ENCODE measurements around the gene VAMP1.

Gene VAMP1

DNA sequence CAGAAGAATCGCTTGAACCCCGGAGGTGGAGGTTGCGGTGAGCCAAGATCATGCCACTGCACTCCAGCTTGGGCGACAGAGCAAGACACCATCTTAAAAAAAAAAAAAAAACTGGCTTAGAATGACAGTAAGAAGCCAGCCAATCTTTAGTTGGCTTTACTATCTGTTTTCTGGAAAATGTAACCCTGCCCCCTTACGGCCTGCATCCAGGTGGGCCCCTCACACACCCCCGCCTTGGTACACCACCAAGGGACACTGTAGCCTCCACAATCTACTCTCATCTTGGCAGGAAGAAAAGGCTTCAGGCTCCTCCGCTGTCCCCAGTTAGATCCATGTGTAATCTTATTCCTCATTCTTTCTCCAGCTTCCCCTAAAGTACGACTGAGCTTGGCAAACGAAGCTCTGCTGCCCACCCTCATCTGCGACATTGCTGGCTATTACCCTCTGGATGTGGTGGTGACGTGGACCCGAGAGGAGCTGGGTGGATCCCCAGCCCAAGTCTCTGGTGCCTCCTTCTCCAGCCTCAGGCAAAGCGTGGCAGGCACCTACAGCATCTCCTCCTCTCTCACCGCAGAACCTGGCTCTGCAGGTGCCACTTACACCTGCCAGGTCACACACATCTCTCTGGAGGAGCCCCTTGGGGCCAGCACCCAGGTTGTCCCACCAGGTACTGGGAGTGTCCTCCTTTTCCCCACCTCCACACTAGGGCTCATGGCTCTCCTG is 12.0 kb downstream of the VAMP1 start:
- POLR2A ChIA-PET, result interaction anchor here (0.8 kb wide), 1 partner anchor 12 kb away, joined by 3 read pairs; the partner anchor contains the start of gene VAMP1
- CTCF ChIA-PET, result interaction anchor here (1.1 to 1.9 kb wide), 4 partner anchors 10 to 135 kb away, joined by 3 to 5 read pairs (median 4); no protein-coding TSS in a partner anchor
- TF ChIP-seq CTBP1 (IDR thresholded peaks at IDR 0.05; ENCODE audit: borderline replicate concordance), result no peak
- TF ChIP-seq NFRKB (IDR thresholded peaks at IDR 0.05), result no peak
- TF ChIP-seq FOXA1 (IDR thresholded peaks at IDR 0.05), result no peak
- TF ChIP-seq FOXK2 (IDR thresholded peaks at IDR 0.05), result no peak
- no peak for TF ChIP-seq LEF1 (IDR thresholded peaks at IDR 0.05; ENCODE audit: borderline replicate concordance)
- TF ChIP-seq L3MBTL2 (conservative IDR thresholded peaks at IDR 0.05), result no peak
- no peak for TF ChIP-seq TARDBP (IDR thresholded peaks at IDR 0.05)
- TF ChIP-seq SUZ12 (IDR thresholded peaks at IDR 0.05), result no peak
- TF ChIP-seq FOXM1 (IDR thresholded peaks at IDR 0.05; ENCODE audit: borderline replicate concordance), result no peak
- TF ChIP-seq ELF4 (IDR thresholded peaks at IDR 0.05), result no peak
- no peak for TF ChIP-seq SP1 (IDR thresholded peaks at IDR 0.05)
- TF ChIP-seq ZNF384 (IDR thresholded peaks at IDR 0.05), result no peak
- DNase-seq (ENCODE audit: extremely low spot score), result no peak

DNA sequence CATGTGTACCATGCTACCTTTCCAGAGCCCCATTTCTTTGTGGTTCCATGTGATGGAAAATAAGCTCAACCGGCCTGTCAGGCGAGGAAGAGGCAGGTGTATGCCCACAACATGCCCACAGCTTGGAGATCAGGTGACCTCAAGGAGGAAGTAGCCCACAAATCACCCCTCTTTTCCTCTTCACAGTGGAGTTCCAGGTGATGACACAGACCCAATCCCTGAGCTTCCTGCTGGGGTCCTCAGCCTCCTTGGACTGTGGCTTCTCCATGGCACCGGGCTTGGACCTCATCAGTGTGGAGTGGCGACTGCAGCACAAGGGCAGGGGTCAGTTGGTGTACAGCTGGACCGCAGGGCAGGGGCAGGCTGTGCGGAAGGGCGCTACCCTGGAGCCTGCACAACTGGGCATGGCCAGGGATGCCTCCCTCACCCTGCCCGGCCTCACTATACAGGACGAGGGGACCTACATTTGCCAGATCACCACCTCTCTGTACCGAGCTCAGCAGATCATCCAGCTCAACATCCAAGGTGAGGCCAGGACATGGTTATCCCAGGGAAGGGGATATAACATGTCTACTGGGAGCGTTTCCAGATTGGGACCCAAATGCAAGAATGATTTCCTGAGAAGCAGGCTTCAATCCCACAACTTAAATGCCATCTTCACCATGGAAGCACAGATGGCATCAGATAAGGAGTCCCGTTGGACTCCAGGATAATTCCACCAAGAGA is 13.1 kb downstream of the VAMP1 start:
- CTCF ChIA-PET, result interaction anchor here (1.1 to 1.2 kb wide), 2 partner anchors 8 to 131 kb away, joined by 3 to 8 read pairs; no protein-coding TSS in a partner anchor
- DNase-seq (ENCODE audit: extremely low spot score), result no peak
- POLR2A ChIA-PET, result interaction anchor here (0.5 to 1.1 kb wide), 3 partner anchors 11 to 562 kb away, joined by 3 read pairs; partner anchors contain the start of gene VAMP1
- TF ChIP-seq CTBP1 (IDR thresholded peaks at IDR 0.05; ENCODE audit: borderline replicate concordance) (no peak), ELF4 (IDR thresholded peaks at IDR 0.05) (no peak), BHLHE40 (IDR thresholded peaks at IDR 0.05; ENCODE audit: borderline replicate concordance) (no peak), SUZ12 (IDR thresholded peaks at IDR 0.05) (no peak)

DNA sequence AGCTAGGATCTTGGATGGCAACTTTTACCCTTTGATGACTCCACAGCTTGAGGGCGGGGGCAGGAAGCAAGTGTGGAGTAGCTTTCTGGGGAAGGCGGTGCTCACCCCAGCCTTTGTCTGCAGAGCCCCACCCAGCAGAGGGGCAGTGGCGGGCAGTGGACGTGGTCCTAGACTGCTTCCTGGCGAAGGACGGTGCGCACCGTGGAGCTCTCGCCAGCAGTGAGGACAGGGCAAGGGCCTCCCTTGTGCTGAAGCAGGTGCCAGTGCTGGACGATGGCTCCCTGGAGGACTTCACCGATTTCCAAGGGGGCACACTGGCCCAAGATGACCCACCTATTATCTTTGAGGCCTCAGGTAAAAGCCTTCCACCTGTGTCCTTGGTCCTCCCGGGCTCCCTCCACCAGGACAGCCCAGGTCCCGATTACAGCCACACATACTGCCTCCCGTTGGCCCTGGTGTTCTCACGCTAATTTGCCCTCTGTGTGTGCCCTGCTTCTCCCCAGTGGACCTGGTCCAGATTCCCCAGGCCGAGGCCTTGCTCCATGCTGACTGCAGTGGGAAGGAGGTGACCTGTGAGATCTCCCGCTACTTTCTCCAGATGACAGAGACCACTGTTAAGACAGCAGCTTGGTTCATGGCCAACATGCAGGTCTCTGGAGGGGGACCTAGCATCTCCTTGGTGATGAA is 17.4 kb downstream of the VAMP1 start:
- no peak for DNase-seq (ENCODE audit: extremely low spot score)
- TF ChIP-seq FOXM1 (IDR thresholded peaks at IDR 0.05; ENCODE audit: borderline replicate concordance) (no peak), L3MBTL2 (conservative IDR thresholded peaks at IDR 0.05) (no peak), NFRKB (IDR thresholded peaks at IDR 0.05) (no peak), BHLHE40 (IDR thresholded peaks at IDR 0.05; ENCODE audit: borderline replicate concordance) (no peak), ELF4 (IDR thresholded peaks at IDR 0.05) (no peak), TARDBP (IDR thresholded peaks at IDR 0.05) (no peak), HDGF (IDR thresholded peaks at IDR 0.05; ENCODE audit: borderline replicate concordance) (no peak), ARNT (IDR thresholded peaks at IDR 0.05) (no peak), SP1 (IDR thresholded peaks at IDR 0.05) (no peak)
- TF ChIP-seq, protein P1, sequence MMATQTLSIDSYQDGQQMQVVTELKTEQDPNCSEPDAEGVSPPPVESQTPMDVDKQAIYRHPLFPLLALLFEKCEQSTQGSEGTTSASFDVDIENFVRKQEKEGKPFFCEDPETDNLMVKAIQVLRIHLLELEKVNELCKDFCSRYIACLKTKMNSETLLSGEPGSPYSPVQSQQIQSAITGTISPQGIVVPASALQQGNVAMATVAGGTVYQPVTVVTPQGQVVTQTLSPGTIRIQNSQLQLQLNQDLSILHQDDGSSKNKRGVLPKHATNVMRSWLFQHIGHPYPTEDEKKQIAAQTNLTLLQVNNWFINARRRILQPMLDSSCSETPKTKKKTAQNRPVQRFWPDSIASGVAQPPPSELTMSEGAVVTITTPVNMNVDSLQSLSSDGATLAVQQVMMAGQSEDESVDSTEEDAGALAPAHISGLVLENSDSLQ (IDR thresholded peaks at IDR 0.05), result no peak
- POLR2A ChIA-PET, result interaction anchor here (0.9 to 2.8 kb wide), 4 partner anchors 11 to 126 kb away, joined by 3 to 9 read pairs (median 3); partner anchors contain the start of gene GAPDH
- CTCF ChIA-PET, result interaction anchor here (0.9 kb wide), 1 partner anchor 13 kb away, joined by 4 read pairs; no protein-coding TSS in a partner anchor

DNA sequence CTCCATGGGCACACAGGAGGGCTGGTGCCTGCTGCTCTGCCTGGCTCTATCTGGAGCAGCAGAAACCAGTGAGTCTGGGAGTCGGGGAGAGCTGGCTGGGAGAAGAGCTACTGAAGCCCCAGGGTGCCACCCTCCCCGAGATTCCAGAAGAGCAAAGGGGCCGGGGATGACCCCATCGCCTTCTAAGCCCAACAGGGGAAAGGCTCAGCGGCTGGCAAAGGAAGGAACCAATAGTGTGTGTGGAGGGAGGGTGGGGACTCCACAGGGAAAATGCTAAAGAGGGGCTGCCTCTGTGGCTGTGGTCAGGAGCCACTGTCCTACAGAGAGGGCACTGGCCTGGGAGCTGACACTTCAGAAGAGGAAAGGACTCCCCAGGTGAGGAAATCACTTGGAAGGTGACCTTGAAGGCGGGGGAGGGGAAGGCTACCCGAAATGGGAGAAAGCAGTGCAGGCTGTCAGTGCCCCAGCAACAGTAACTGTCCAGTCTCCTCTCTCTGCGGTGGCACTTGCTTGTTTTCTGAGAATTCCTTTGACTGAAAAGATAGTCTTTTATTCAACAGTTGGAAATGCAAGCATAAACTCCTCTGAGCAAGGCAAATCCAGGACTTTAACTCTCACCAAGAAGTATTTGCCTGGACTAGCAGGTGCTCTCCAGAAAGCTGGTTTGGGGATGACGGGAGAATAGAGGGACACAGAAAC is 18.1 kb downstream of the VAMP1 start:
- POLR2A ChIA-PET, result interaction anchor here (0.9 to 2.8 kb wide), 8 partner anchors 10 to 126 kb away, joined by 3 to 17 read pairs (median 4); partner anchors contain the start of genes GAPDH, MRPL51 and VAMP1
- no peak for DNase-seq (ENCODE audit: extremely low spot score)
- TF ChIP-seq TARDBP (IDR thresholded peaks at IDR 0.05) (no peak), FOXA1 (IDR thresholded peaks at IDR 0.05) (no peak), FOXM1 (IDR thresholded peaks at IDR 0.05; ENCODE audit: borderline replicate concordance) (no peak), HDGF (IDR thresholded peaks at IDR 0.05; ENCODE audit: borderline replicate concordance) (no peak), ELF4 (IDR thresholded peaks at IDR 0.05) (no peak), ARNT (IDR thresholded peaks at IDR 0.05) (no peak), LEF1 (IDR thresholded peaks at IDR 0.05; ENCODE audit: borderline replicate concordance) (no peak), FOXK2 (IDR thresholded peaks at IDR 0.05) (no peak), L3MBTL2 (conservative IDR thresholded peaks at IDR 0.05) (no peak), BHLHE40 (IDR thresholded peaks at IDR 0.05; ENCODE audit: borderline replicate concordance) (no peak), SP1 (IDR thresholded peaks at IDR 0.05) (no peak), SUZ12 (IDR thresholded peaks at IDR 0.05) (no peak), NFRKB (IDR thresholded peaks at IDR 0.05) (no peak), ZNF384 (IDR thresholded peaks at IDR 0.05) (no peak), CTBP1 (IDR thresholded peaks at IDR 0.05; ENCODE audit: borderline replicate concordance) (no peak)
- TF ChIP-seq, protein P1 (IDR thresholded peaks at IDR 0.05), result no peak
- CTCF ChIA-PET, result interaction anchor here (0.9 to 2.2 kb wide), 2 partner anchors 13 kb away, joined by 4 to 12 read pairs; no protein-coding TSS in a partner anchor
